WTC11 (cell line): ENCODE data around the gene MST1R.

Experiments used
- CBFB ChIP-seq: sonication (generic); formaldehyde crosslinking; IDR thresholded peaks from 2 replicates; pipeline ENCODE4 v1.8.1; 2022; ENCODE audit warnings: mild to moderate bottlenecking, low read depth, missing genetic modification reagents
- CTCF ChIP-seq: fragments of 200-600 bp; IDR thresholded peaks from 2 replicates; pipeline ENCODE4 v1.8.0; 2022; ENCODE audit warnings: antibody characterized with exemption
- ERG ChIP-seq: fragments of 250-450 bp; sonication (Bioruptor Pico); IDR thresholded peaks from 2 replicates; pipeline ENCODE4 v1.8.0; 2021; ENCODE audit warnings: mild to moderate bottlenecking
- IRF2 ChIP-seq: sonication (generic); formaldehyde crosslinking; IDR thresholded peaks from 2 replicates; pipeline ENCODE4 v1.8.0; 2022; ENCODE audit warnings: low read depth, missing genetic modification reagents, borderline replicate concordance
- KAT7 ChIP-seq: sonication (generic); formaldehyde crosslinking; IDR thresholded peaks from 2 replicates; pipeline ENCODE4 v1.8.1; 2023; ENCODE audit warnings: missing genetic modification reagents, mild to moderate bottlenecking, borderline replicate concordance
- NR3C1 ChIP-seq: sonication (generic); formaldehyde crosslinking; conservative IDR thresholded peaks from 2 replicates; pipeline ENCODE4 v1.8.1; 2023; ENCODE audit warnings: low read depth, mild to moderate bottlenecking, missing genetic modification reagents
- ZNF263 ChIP-seq: sonication (generic); formaldehyde crosslinking; IDR thresholded peaks from 2 replicates; pipeline ENCODE4 v1.8.1; 2022; ENCODE audit warnings: low read depth, mild to moderate bottlenecking, moderate library complexity, missing genetic modification reagents
- ZNF317 ChIP-seq: sonication (generic); formaldehyde crosslinking; IDR thresholded peaks from 2 replicates; pipeline ENCODE4 v1.8.1; 2023; ENCODE audit warnings: low read depth, mild to moderate bottlenecking, moderate library complexity, missing genetic modification reagents, borderline replicate concordance
- TF ChIP-seq, protein P1 (sequence below): sonication (generic); formaldehyde crosslinking; IDR thresholded peaks from 2 replicates; pipeline ENCODE4 v1.8.1; 2023; ENCODE audit warnings: mild to moderate bottlenecking, missing genetic modification reagents
- TF ChIP-seq, protein P2 (sequence below): sonication (generic); formaldehyde crosslinking; IDR thresholded peaks from 2 replicates; pipeline ENCODE4 v1.8.1; 2023; ENCODE audit warnings: mild to moderate bottlenecking, moderate library complexity, missing genetic modification reagents
- TF ChIP-seq, protein P3 (sequence below): sonication (generic); formaldehyde crosslinking; IDR thresholded peaks from 2 replicates; pipeline ENCODE4 v1.8.1; 2022; ENCODE audit warnings: low read depth, mild to moderate bottlenecking, moderate library complexity, missing genetic modification reagents, borderline replicate concordance
- TF ChIP-seq, protein P4 (sequence below): sonication (generic); formaldehyde crosslinking; IDR thresholded peaks from 2 replicates; pipeline ENCODE4 v1.8.0; 2023; ENCODE audit warnings: missing genetic modification reagents, mild to moderate bottlenecking, borderline replicate concordance
- TF ChIP-seq, protein P5 (sequence below): sonication (generic); formaldehyde crosslinking; IDR thresholded peaks from 2 replicates; pipeline ENCODE4 v1.8.1; 2022; ENCODE audit warnings: mild to moderate bottlenecking, moderate library complexity, missing genetic modification reagents

GRCh38 chr3:49882166-49882565 is 21.5 kb downstream of the MST1R start:
- TF ChIP-seq, protein P1, sequence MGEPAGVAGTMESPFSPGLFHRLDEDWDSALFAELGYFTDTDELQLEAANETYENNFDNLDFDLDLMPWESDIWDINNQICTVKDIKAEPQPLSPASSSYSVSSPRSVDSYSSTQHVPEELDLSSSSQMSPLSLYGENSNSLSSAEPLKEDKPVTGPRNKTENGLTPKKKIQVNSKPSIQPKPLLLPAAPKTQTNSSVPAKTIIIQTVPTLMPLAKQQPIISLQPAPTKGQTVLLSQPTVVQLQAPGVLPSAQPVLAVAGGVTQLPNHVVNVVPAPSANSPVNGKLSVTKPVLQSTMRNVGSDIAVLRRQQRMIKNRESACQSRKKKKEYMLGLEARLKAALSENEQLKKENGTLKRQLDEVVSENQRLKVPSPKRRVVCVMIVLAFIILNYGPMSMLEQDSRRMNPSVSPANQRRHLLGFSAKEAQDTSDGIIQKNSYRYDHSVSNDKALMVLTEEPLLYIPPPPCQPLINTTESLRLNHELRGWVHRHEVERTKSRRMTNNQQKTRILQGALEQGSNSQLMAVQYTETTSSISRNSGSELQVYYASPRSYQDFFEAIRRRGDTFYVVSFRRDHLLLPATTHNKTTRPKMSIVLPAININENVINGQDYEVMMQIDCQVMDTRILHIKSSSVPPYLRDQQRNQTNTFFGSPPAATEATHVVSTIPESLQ (CRISPR knock-in tag) = no peak
- TF ChIP-seq CTCF (no peak), ZNF263 (CRISPR knock-in tag) (no peak), ERG (CRISPR knock-in tag) (no peak), IRF2 (no peak), CBFB (CRISPR knock-in tag) (no peak), KAT7 (CRISPR knock-in tag) (no peak), ZNF317 (CRISPR knock-in tag) (no peak), NR3C1 (CRISPR knock-in tag) (no peak)
- TF ChIP-seq, protein P2, sequence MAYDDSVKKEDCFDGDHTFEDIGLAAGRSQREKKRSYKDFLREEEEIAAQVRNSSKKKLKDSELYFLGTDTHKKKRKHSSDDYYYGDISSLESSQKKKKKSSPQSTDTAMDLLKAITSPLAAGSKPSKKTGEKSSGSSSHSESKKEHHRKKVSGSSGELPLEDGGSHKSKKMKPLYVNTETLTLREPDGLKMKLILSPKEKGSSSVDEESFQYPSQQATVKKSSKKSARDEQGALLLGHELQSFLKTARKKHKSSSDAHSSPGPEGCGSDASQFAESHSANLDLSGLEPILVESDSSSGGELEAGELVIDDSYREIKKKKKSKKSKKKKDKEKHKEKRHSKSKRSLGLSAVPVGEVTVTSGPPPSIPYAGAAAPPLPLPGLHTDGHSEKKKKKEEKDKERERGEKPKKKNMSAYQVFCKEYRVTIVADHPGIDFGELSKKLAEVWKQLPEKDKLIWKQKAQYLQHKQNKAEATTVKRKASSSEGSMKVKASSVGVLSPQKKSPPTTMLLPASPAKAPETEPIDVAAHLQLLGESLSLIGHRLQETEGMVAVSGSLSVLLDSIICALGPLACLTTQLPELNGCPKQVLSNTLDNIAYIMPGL (CRISPR knock-in tag) = no peak
- TF ChIP-seq, protein P3, sequence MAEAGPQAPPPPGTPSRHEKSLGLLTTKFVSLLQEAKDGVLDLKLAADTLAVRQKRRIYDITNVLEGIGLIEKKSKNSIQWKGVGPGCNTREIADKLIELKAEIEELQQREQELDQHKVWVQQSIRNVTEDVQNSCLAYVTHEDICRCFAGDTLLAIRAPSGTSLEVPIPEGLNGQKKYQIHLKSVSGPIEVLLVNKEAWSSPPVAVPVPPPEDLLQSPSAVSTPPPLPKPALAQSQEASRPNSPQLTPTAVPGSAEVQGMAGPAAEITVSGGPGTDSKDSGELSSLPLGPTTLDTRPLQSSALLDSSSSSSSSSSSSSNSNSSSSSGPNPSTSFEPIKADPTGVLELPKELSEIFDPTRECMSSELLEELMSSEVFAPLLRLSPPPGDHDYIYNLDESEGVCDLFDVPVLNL = no peak
- TF ChIP-seq, protein P4, sequence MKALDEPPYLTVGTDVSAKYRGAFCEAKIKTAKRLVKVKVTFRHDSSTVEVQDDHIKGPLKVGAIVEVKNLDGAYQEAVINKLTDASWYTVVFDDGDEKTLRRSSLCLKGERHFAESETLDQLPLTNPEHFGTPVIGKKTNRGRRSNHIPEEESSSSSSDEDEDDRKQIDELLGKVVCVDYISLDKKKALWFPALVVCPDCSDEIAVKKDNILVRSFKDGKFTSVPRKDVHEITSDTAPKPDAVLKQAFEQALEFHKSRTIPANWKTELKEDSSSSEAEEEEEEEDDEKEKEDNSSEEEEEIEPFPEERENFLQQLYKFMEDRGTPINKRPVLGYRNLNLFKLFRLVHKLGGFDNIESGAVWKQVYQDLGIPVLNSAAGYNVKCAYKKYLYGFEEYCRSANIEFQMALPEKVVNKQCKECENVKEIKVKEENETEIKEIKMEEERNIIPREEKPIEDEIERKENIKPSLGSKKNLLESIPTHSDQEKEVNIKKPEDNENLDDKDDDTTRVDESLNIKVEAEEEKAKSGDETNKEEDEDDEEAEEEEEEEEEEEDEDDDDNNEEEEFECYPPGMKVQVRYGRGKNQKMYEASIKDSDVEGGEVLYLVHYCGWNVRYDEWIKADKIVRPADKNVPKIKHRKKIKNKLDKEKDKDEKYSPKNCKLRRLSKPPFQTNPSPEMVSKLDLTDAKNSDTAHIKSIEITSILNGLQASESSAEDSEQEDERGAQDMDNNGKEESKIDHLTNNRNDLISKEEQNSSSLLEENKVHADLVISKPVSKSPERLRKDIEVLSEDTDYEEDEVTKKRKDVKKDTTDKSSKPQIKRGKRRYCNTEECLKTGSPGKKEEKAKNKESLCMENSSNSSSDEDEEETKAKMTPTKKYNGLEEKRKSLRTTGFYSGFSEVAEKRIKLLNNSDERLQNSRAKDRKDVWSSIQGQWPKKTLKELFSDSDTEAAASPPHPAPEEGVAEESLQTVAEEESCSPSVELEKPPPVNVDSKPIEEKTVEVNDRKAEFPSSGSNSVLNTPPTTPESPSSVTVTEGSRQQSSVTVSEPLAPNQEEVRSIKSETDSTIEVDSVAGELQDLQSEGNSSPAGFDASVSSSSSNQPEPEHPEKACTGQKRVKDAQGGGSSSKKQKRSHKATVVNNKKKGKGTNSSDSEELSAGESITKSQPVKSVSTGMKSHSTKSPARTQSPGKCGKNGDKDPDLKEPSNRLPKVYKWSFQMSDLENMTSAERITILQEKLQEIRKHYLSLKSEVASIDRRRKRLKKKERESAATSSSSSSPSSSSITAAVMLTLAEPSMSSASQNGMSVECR (CRISPR knock-in tag) = no peak
- TF ChIP-seq, protein P5, sequence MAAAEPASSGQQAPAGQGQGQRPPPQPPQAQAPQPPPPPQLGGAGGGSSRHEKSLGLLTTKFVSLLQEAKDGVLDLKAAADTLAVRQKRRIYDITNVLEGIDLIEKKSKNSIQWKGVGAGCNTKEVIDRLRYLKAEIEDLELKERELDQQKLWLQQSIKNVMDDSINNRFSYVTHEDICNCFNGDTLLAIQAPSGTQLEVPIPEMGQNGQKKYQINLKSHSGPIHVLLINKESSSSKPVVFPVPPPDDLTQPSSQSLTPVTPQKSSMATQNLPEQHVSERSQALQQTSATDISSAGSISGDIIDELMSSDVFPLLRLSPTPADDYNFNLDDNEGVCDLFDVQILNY (CRISPR knock-in tag) = no peak
